ENCODE results near the gene ADGRB3. TPM values are rescaled to one million over a fixed set of nuclear protein-coding genes. Genes with fewer than 3 reads are reported as not detected.

ADGRB3 gene
- total RNA-seq, 1 donor from 2014 or later = 8.9 TPM

- H3K27ac Mint-ChIP-seq (ENCODE audit: unreplicated experiment) = no peak overlapping the region
- H3K4me1 Mint-ChIP-seq (ENCODE audit: unreplicated experiment) = no peaks in the 10 kb centered on the region
- no peak for TF ChIP-seq CTCF (IDR thresholded peaks at IDR 0.05)
- H3K27me3 Mint-ChIP-seq (ENCODE audit: unreplicated experiment) = no peaks in the 10 kb centered on the region
- no peaks in the 10 kb centered on the region for H3K9me3 Mint-ChIP-seq (ENCODE audit: unreplicated experiment)
- H3K36me3 Mint-ChIP-seq (ENCODE audit: unreplicated experiment) = no peaks in the 10 kb centered on the region
- H3K4me3 Mint-ChIP-seq (ENCODE audit: unreplicated experiment) = no peak overlapping the region
- no peak for DNase-seq (ENCODE audit: extremely low spot score, unreplicated experiment)
Measured at GRCh38 chr6:69343851-69344250, 708.8 kb downstream of the ADGRB3 start.

GRCh38 chr6:69349771-69350170 is 714.7 kb downstream of the ADGRB3 start:
- Mint-ChIP-seq H3K27me3 (ENCODE audit: unreplicated experiment) (no peaks in the 10 kb centered on the region), H3K36me3 (ENCODE audit: unreplicated experiment) (no peaks in the 10 kb centered on the region), H3K27ac (ENCODE audit: unreplicated experiment) (no peak overlapping the region), H3K9me3 (ENCODE audit: unreplicated experiment) (no peaks in the 10 kb centered on the region), H3K4me3 (ENCODE audit: unreplicated experiment) (no peak overlapping the region), H3K4me1 (ENCODE audit: unreplicated experiment) (no peaks in the 10 kb centered on the region)
- TF ChIP-seq CTCF (IDR thresholded peaks at IDR 0.05) = no peak
- no peak for DNase-seq (ENCODE audit: extremely low spot score, unreplicated experiment)

- no peak for DNase-seq (ENCODE audit: extremely low spot score, unreplicated experiment)
- H3K4me1 Mint-ChIP-seq (ENCODE audit: unreplicated experiment) = no peaks in the 10 kb centered on the region
- no peaks in the 10 kb centered on the region for H3K36me3 Mint-ChIP-seq (ENCODE audit: unreplicated experiment)
- H3K27me3 Mint-ChIP-seq (ENCODE audit: unreplicated experiment) = no peaks in the 10 kb centered on the region
- H3K27ac Mint-ChIP-seq (ENCODE audit: unreplicated experiment) = no peak overlapping the region
- no peaks in the 10 kb centered on the region for H3K9me3 Mint-ChIP-seq (ENCODE audit: unreplicated experiment)
- TF ChIP-seq CTCF (IDR thresholded peaks at IDR 0.05) = no peak
- no peak overlapping the region for H3K4me3 Mint-ChIP-seq (ENCODE audit: unreplicated experiment)
Measured at GRCh38 chr6:69362209-69362608, 727.1 kb downstream of the ADGRB3 start.

- Mint-ChIP-seq H3K9me3 (ENCODE audit: unreplicated experiment) (no peaks in the 10 kb centered on the region), H3K27me3 (ENCODE audit: unreplicated experiment) (peaks cover 5% of the 10 kb centered on the region), H3K4me1 (ENCODE audit: unreplicated experiment) (peaks cover 2% of the 10 kb centered on the region), H3K4me3 (ENCODE audit: unreplicated experiment) (no peak overlapping the region), H3K27ac (ENCODE audit: unreplicated experiment) (no peak overlapping the region), H3K36me3 (ENCODE audit: unreplicated experiment) (no peaks in the 10 kb centered on the region)
- no peak for DNase-seq (ENCODE audit: extremely low spot score, unreplicated experiment)
- TF ChIP-seq CTCF (IDR thresholded peaks at IDR 0.05) = no peak
Measured at GRCh38 chr6:69366831-69367230, 731.7 kb downstream of the ADGRB3 start.

- Mint-ChIP-seq H3K27me3 (ENCODE audit: unreplicated experiment) (peaks cover 6% of the 10 kb centered on the region), H3K4me1 (ENCODE audit: unreplicated experiment) (peaks cover 2% of the 10 kb centered on the region), H3K36me3 (ENCODE audit: unreplicated experiment) (no peaks in the 10 kb centered on the region), H3K27ac (ENCODE audit: unreplicated experiment) (no peak overlapping the region), H3K9me3 (ENCODE audit: unreplicated experiment) (no peaks in the 10 kb centered on the region), H3K4me3 (ENCODE audit: unreplicated experiment) (no peak overlapping the region)
- no peak for TF ChIP-seq CTCF (IDR thresholded peaks at IDR 0.05)
- DNase-seq (ENCODE audit: extremely low spot score, unreplicated experiment) = no peak
Measured at GRCh38 chr6:69368613-69369012, 733.5 kb downstream of the ADGRB3 start.

Data from osteocyte (in vitro differentiated cells).